KMS-11 (cell line): ENCODE data around the gene MAP3K21.
A peak's percentile ranks its signal among the peaks of the same experiment; 100 is the strongest.

ENCODE experiments used
- H2AFZ ChIP-seq: fragments of 200-600 bp; sonication (generic); 2 replicates; pipeline ENCODE4 v1.6.1; 2016; ENCODE audit warnings: antibody characterized with exemption, mixed run types, low read depth
- H3K27ac ChIP-seq: fragments of 200-600 bp; sonication (generic); 2 replicates; pipeline ENCODE4 v1.6.1; 2016; ENCODE audit warnings: mild to moderate bottlenecking, mixed run types
- H3K27me3 ChIP-seq: fragments of 200-600 bp; sonication (generic); 2 replicates; pipeline ENCODE4 v1.6.1; 2017; ENCODE audit warnings: mild to moderate bottlenecking, low read depth, mixed run types, moderate library complexity; ENCODE audit not compliant: insufficient read depth
- H3K36me3 ChIP-seq: fragments of 200-600 bp; sonication (generic); 2 replicates; pipeline ENCODE4 v1.6.1; 2017; ENCODE audit warnings: mild to moderate bottlenecking, mixed run types; ENCODE audit not compliant: insufficient read depth
- H3K4me1 ChIP-seq: fragments of 200-600 bp; sonication (generic); 2 replicates; pipeline ENCODE4 v1.6.1; 2016; ENCODE audit warnings: mild to moderate bottlenecking, low read depth, mixed run types; ENCODE audit not compliant: poor library complexity, severe bottlenecking
- H3K4me2 ChIP-seq: fragments of 200-600 bp; sonication (generic); 2 replicates; pipeline ENCODE4 v1.7.0; 2016; ENCODE audit warnings: mild to moderate bottlenecking, mixed run types
- H3K4me3 ChIP-seq: fragments of 200-600 bp; sonication (generic); IDR thresholded peaks from 2 replicates; pipeline ENCODE4 v1.6.1; 2017; ENCODE audit warnings: low read depth, low read length, mixed read lengths; ENCODE audit not compliant: insufficient read depth
- H3K79me2 ChIP-seq: fragments of 200-600 bp; sonication (generic); 2 replicates; pipeline ENCODE4 v1.6.1; 2016; ENCODE audit warnings: low read depth, mixed run types; ENCODE audit not compliant: insufficient read depth
- H3K9ac ChIP-seq: fragments of 200-600 bp; sonication (generic); 2 replicates; pipeline ENCODE4 v1.6.1; 2016; ENCODE audit warnings: mild to moderate bottlenecking, mixed run types
- H4K20me1 ChIP-seq: fragments of 200-600 bp; sonication (generic); 2 replicates; pipeline ENCODE4 v1.6.1; 2016; ENCODE audit warnings: mild to moderate bottlenecking, mixed run types; ENCODE audit not compliant: insufficient read depth
- CTCF ChIP-seq: fragments of 200-600 bp; sonication (generic); conservative IDR thresholded peaks from 2 replicates; pipeline ENCODE4 v1.6.1; 2017; ENCODE audit warnings: low read depth, mild to moderate bottlenecking, antibody characterized with exemption, low read length, moderate library complexity, mixed read lengths

The MAP3K21 gene

DNA sequence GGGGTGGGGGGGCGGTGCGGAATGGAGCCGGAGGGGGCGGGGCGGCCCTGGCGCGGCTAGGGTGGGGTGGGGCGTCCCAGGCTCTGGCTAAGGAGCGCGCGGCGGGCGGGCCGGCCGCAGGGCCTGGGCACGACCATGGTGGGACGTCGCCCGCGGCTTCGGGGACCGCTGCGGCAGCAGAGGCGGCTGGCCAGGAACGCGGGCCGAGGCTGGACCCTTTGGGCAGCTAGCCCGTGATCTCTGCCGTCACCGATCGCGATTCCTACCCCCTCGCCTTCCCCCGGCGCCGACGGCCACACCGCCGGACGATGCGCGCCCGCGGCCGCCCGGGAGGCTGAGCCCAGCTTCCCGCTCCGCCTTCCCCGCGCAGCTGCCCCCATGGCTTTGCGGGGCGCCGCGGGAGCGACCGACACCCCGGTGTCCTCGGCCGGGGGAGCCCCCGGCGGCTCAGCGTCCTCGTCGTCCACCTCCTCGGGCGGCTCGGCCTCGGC, at the start of gene MAP3K21:
TSS of gene MAP3K21 (plus strand) at position 74 of the 491 bp plus-strand sequence. CDS start at position 379, 305 bp downstream.
- H3K4me3 ChIP-seq: peak within 1 kb of the TSS; percentile 53
- H3K79me2 ChIP-seq: no peaks in the 10 kb centered on the region; the same call in 1 of the 2 replicates
- 0 out of 2 replicates have a peak within 1 kb of the TSS, but pooled peaks have one; percentile 8 for H3K27ac ChIP-seq
- peak within 1 kb of the TSS; percentile 96 for H2AFZ ChIP-seq
- no peak for TF ChIP-seq CTCF
- H3K27me3 ChIP-seq: no peaks in the 10 kb centered on the region
- H4K20me1 ChIP-seq: no peaks in the 10 kb centered on the region
- H3K4me2 ChIP-seq: peak within 1 kb of the TSS; percentile 95
- H3K9ac ChIP-seq: peak within 1 kb of the TSS; percentile 72
- no peaks in the 10 kb centered on the region for H3K36me3 ChIP-seq
- peaks cover 19% of the 10 kb centered on the region for H3K4me1 ChIP-seq

GRCh38 chr1:233278631-233279030, 48.9 kb upstream of the MAP3K21 start:
- H3K27ac ChIP-seq: no peak overlapping the region
- no peak overlapping the region for H3K4me3 ChIP-seq
- H3K27me3 ChIP-seq: peaks cover 9% of the 10 kb centered on the region; the same call in 1 of the 2 replicates
- TF ChIP-seq CTCF: no peak
- no peak overlapping the region for H3K4me2 ChIP-seq
- H3K79me2 ChIP-seq: no peaks in the 10 kb centered on the region
- peaks cover 35% of the 10 kb centered on the region for H3K4me1 ChIP-seq
- H3K36me3 ChIP-seq: no peaks in the 10 kb centered on the region
- H2AFZ ChIP-seq: no peak overlapping the region
- H4K20me1 ChIP-seq: no peaks in the 10 kb centered on the region
- H3K9ac ChIP-seq: no peak overlapping the region

DNA sequence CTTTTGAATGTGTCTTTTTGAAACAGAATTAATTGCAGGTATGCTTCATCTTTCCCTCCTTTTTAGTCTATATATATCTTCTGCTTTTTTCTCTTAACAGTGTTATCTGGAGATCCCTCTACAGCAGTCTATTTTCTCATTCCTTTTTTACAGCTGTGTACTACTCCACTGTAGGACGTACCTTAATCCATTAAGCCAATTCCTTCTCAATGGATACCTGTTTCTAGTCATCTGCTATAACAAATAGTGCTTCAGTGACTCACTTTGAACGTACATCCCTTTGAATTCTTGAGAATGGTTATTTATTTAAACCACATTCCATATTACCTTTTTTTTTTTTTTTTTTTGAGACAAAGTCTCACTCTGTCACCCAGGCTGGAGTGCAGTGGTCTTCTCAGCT, 47.6 kb upstream of the MAP3K21 start:
- Histone ChIP-seq H3K36me3 (no peaks in the 10 kb centered on the region), H4K20me1 (no peaks in the 10 kb centered on the region), H3K9ac (no peak overlapping the region), H3K79me2 (no peaks in the 10 kb centered on the region), H3K4me3 (no peak overlapping the region), H3K27ac (no peak overlapping the region), H3K4me2 (no peak overlapping the region), H3K4me1 (peaks cover 35% of the 10 kb centered on the region), H3K27me3 (peaks cover 9% of the 10 kb centered on the region; the same call in 1 of the 2 replicates), H2AFZ (no peak overlapping the region)
- no peak for TF ChIP-seq CTCF

DNA sequence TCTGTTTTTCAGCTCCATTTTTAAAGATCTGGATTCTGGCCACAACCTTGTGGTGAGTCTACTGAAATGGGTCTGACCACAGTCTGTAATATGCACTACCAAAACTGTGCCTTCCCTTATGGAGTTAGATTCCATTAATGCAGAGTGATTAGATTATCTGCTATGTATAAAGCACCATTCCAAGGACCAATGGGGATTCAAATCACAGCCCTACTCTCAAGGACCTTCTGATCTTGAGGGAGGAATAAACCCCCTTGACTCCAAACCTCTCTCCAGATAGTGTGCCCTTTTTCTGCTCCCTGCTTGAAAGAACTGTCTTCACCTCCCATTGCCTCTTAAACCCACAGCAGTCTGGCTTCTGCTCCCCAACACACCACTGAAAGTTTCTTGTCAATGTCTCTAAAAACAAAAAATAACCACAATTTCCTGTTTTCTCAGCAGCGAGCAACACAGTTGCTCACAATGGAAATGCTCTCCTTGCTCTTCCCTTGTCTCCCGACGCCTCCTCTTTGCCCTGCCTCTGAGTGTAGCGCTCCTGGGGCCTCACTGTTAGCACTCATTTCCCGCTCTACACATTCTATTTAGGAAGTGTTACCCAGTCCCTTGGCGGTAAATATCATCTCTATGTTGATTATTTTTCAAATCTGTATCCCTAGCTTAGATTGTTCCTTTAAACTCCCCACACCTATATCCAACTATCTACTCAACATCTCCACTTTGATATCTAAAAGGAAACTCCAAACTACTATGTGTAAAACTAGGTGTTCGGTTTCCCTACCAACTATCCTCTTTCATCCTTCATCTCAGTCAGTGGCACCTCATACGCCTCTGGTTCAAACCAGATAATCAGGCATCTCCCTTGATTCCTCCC, 45.6 kb upstream of the MAP3K21 start:
- H3K9ac ChIP-seq: no peak overlapping the region
- no peaks in the 10 kb centered on the region for H3K36me3 ChIP-seq
- H3K4me2 ChIP-seq: peak overlapping the region; percentile 38
- no peak for TF ChIP-seq CTCF
- H3K27ac ChIP-seq: peak overlapping the region; percentile 14; the same call in 1 of the 2 replicates
- no peaks in the 10 kb centered on the region for H3K79me2 ChIP-seq
- H2AFZ ChIP-seq: no peak overlapping the region
- peak overlapping the region; percentile 46 for H3K4me3 ChIP-seq
- peaks cover 35% of the 10 kb centered on the region for H3K4me1 ChIP-seq
- peaks cover 9% of the 10 kb centered on the region; the same call in 1 of the 2 replicates for H3K27me3 ChIP-seq
- no peaks in the 10 kb centered on the region for H4K20me1 ChIP-seq
